HL-60 (cell line): ENCODE data around the gene OBSL1.

Experiments used
- DNase-seq, 2 experiments: peaks; one replicate each; pipeline ENCODE4 v3.0.0-alpha.2; 2010 to 2020; ENCODE audit warnings: low read depth in 1 of 2, low spot score in 1 of 2
- H3K27ac ChIP-seq: fragments of 250-450 bp; sonication (Bioruptor Pico); replicated peaks from 2 replicates; pipeline ENCODE4 v1.5.1; 2020; ENCODE audit warnings: mild to moderate bottlenecking, moderate library complexity
- H3K27me3 ChIP-seq: fragments of 250-450 bp; sonication (Bioruptor Pico); 2 replicates; pipeline ENCODE4 v1.5.1; 2021; ENCODE audit warnings: mild to moderate bottlenecking, moderate library complexity; ENCODE audit not compliant: insufficient read depth, poor library complexity, severe bottlenecking
- H3K4me3 ChIP-seq: replicated peaks from 2 replicates; pipeline ENCODE4 v1.5.1; 2011; ENCODE audit warnings: mild to moderate bottlenecking, control low read depth, low read length; ENCODE audit not compliant: insufficient read depth
- GABPA ChIP-seq: IDR thresholded peaks from 2 replicates; pipeline ENCODE4 v1.6.1; 2012; ENCODE audit warnings: low read depth
- POLR2AphosphoS5 ChIP-seq: IDR thresholded peaks from 2 replicates; pipeline ENCODE4 v1.6.1; 2012; ENCODE audit warnings: low read depth
- SPI1 ChIP-seq: IDR thresholded peaks from 2 replicates; pipeline ENCODE4 v1.6.1; 2012; ENCODE audit warnings: low read depth, mild to moderate bottlenecking, borderline replicate concordance
- long read RNA-seq: library from polyadenylated mRNA; unstranded; transcript quantifications from one replicate; pipeline ENCODE4 v2.0.0, GENCODE V29; 2020
- TF ChIP-seq, protein P1 (sequence below): IDR thresholded peaks from 2 replicates; pipeline ENCODE4 v1.6.1; 2012; ENCODE audit warnings: low read depth; ENCODE audit not compliant: insufficient replicate concordance
- TF ChIP-seq, protein P2 (sequence below): IDR thresholded peaks from one replicate; pipeline ENCODE4 v1.5.1; 2011; ENCODE audit warnings: low read length, control low read depth, inconsistent platforms; ENCODE audit not compliant: insufficient read depth

Gene OBSL1
- long read RNA-seq, partial matches to known transcripts, result 4 of 7 reads
- long read RNA-seq, other reads (novel, unspliced or antisense), result 0 of 7 reads

- Histone ChIP-seq H3K27ac (no peak within 1 kb of the TSS), H3K4me3 (peak within 1 kb of the TSS; percentile 37), H3K27me3 (peaks cover 9% of the 10 kb centered on the region)
- peak; percentile 47 to 50 for DNase-seq
- TF ChIP-seq, protein P1, sequence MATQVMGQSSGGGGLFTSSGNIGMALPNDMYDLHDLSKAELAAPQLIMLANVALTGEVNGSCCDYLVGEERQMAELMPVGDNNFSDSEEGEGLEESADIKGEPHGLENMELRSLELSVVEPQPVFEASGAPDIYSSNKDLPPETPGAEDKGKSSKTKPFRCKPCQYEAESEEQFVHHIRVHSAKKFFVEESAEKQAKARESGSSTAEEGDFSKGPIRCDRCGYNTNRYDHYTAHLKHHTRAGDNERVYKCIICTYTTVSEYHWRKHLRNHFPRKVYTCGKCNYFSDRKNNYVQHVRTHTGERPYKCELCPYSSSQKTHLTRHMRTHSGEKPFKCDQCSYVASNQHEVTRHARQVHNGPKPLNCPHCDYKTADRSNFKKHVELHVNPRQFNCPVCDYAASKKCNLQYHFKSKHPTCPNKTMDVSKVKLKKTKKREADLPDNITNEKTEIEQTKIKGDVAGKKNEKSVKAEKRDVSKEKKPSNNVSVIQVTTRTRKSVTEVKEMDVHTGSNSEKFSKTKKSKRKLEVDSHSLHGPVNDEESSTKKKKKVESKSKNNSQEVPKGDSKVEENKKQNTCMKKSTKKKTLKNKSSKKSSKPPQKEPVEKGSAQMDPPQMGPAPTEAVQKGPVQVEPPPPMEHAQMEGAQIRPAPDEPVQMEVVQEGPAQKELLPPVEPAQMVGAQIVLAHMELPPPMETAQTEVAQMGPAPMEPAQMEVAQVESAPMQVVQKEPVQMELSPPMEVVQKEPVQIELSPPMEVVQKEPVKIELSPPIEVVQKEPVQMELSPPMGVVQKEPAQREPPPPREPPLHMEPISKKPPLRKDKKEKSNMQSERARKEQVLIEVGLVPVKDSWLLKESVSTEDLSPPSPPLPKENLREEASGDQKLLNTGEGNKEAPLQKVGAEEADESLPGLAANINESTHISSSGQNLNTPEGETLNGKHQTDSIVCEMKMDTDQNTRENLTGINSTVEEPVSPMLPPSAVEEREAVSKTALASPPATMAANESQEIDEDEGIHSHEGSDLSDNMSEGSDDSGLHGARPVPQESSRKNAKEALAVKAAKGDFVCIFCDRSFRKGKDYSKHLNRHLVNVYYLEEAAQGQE, result no peak
- no peak for TF ChIP-seq GABPA
- TF ChIP-seq SPI1, result no peak
- no peak for TF ChIP-seq POLR2AphosphoS5
- TF ChIP-seq, protein P2, sequence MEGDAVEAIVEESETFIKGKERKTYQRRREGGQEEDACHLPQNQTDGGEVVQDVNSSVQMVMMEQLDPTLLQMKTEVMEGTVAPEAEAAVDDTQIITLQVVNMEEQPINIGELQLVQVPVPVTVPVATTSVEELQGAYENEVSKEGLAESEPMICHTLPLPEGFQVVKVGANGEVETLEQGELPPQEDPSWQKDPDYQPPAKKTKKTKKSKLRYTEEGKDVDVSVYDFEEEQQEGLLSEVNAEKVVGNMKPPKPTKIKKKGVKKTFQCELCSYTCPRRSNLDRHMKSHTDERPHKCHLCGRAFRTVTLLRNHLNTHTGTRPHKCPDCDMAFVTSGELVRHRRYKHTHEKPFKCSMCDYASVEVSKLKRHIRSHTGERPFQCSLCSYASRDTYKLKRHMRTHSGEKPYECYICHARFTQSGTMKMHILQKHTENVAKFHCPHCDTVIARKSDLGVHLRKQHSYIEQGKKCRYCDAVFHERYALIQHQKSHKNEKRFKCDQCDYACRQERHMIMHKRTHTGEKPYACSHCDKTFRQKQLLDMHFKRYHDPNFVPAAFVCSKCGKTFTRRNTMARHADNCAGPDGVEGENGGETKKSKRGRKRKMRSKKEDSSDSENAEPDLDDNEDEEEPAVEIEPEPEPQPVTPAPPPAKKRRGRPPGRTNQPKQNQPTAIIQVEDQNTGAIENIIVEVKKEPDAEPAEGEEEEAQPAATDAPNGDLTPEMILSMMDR, result no peak
These were observed at the start of gene OBSL1 for GRCh38 chr2:219571311-219572236. Gene OBSL1 (minus strand): TSS chr2:219571539. CDS start chr2:219571232, 307 bp downstream.

- Histone ChIP-seq H3K27ac (no peak overlapping the region), H3K4me3 (no peak overlapping the region), H3K27me3 (no peaks in the 10 kb centered on the region)
- DNase-seq, result no peak
- TF ChIP-seq GABPA (no peak), SPI1 (no peak), POLR2AphosphoS5 (no peak)
- TF ChIP-seq, protein P2, result no peak
- TF ChIP-seq, protein P1, result no peak
These were observed 49.2 kb upstream of the OBSL1 start for GRCh38 chr2:219620546-219620945.

GRCh38 chr2:219619235-219619634 lies 47.9 kb upstream of the OBSL1 start:
- Histone ChIP-seq H3K4me3 (no peak overlapping the region), H3K27ac (no peak overlapping the region), H3K27me3 (no peaks in the 10 kb centered on the region)
- DNase-seq, result no peak
- TF ChIP-seq GABPA, result no peak
- no peak for TF ChIP-seq SPI1
- TF ChIP-seq, protein P2, result no peak
- TF ChIP-seq, protein P1, result no peak
- no peak for TF ChIP-seq POLR2AphosphoS5
